ENCODE results near the gene MADD.

The MADD gene

DNA sequence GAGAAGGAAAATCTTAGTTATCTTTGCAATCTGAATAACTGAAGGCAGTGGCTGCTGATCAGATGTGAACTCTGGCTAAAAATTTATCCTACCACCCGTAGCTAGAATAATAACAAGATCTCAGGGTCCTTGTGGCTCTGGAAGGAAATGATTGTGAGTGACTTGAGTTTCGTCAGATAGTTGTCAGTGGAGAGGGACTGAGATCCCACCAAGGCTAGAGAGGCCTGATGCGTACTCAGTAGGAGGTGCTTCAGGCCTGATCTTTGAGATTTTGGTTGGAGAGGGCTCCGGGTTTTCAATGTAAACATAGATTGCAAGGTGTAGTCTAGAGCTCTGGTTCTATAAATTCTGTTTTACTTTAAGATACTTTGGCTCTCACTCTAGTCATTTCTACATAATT is 1.4 kb downstream of the MADD start:
- in situ Hi-C loops (cut with HindIII; ENCODE audit: low sequenced_read_pairs), result no loop called here
- TF ChIP-seq CTCF (IDR thresholded peaks at IDR 0.05; ENCODE audit: low read depth, low read length, missing control alignments), result no peak
- peak overlapping the region; percentile 65 for H3K4me3 ChIP-seq (ENCODE audit: low read depth, low read length)
- no peak for DNase-seq (ENCODE audit: low read depth)

DNA sequence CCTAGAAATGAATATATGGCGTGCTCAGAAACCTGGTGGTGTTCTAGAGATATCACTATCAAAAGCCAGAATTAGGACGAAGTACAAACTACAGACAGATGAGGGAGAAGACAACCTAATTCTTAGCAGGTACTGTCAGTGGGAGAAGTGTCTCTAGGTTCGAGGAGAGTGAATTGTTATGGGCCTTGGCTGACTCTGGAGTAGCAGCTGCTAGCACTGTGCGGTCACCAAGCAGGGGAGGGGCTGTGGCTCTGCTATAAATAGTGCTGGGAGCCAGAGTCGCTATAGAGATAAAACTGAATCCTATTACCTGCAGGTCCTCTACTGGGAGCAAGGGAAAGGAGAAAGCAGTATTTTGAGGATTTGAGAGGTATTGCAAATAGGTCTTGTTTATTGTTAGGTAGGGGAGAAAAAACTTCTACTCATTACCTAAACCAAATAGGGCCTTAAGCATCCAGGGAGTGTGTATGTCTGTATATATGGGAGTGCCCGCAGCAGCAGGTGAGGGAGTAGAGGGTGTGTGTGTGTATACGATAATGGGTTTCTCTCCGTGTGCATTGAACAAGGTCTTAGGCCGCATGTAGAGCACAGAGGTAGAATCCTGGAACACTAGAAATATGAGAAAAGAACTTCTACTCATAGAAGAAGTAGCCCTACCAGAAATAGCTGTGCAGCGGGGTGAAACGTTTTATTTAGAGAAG is 2.2 kb downstream of the MADD start:
- no peak for TF ChIP-seq CTCF (IDR thresholded peaks at IDR 0.05; ENCODE audit: low read depth, low read length, missing control alignments)
- in situ Hi-C loops (cut with HindIII; ENCODE audit: low sequenced_read_pairs), result no loop called here
- no peak for DNase-seq (ENCODE audit: low read depth)
- H3K4me3 ChIP-seq (ENCODE audit: low read depth, low read length), result no peak overlapping the region

DNA sequence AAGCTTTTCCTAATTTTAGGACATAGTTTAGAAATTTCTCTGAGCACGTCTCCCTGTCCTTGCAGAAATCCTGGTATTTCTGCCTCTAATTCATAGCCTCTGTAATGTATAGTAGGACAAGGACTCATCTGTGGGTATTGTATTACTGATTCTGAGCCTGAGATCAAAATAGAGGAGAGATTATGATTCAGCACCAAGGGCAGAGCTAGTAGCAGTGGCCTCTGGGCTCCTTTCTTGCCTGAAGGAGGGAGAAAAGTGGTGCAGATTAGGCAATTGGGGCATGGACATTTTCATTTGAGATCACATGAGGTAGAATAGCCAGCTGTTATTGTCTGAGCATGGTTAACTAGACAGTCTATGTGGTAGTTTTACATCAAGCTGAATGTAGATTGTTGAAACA is 2.8 kb downstream of the MADD start:
- no peak overlapping the region for H3K4me3 ChIP-seq (ENCODE audit: low read depth, low read length)
- TF ChIP-seq CTCF (IDR thresholded peaks at IDR 0.05; ENCODE audit: low read depth, low read length, missing control alignments), result no peak
- no peak for DNase-seq (ENCODE audit: low read depth)
- in situ Hi-C loops (cut with HindIII; ENCODE audit: low sequenced_read_pairs), result no loop called here

DNA sequence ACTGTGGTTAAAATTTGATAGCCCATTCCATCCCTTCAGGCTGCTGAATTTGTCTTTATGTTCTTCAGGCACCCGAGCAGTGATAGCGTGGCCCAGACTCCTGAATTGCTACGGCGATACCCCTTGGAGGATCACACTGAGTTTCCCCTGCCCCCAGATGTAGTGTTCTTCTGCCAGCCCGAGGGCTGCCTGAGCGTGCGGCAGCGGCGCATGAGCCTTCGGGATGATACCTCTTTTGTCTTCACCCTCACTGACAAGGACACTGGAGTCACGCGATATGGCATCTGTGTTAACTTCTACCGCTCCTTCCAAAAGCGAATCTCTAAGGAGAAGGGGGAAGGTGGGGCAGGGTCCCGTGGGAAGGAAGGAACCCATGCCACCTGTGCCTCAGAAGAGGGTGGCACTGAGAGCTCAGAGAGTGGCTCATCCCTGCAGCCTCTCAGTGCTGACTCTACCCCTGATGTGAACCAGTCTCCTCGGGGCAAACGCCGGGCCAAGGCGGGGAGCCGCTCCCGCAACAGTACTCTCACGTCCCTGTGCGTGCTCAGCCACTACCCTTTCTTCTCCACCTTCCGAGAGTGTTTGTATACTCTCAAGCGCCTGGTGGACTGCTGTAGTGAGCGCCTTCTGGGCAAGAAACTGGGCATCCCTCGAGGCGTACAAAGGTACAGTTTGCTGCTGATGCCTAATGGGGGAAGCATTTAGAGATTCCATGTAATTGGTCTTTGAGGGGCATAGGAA is 4.7 kb downstream of the MADD start:
- H3K4me3 ChIP-seq (ENCODE audit: low read depth, low read length), result no peak overlapping the region
- in situ Hi-C loops (cut with HindIII; ENCODE audit: low sequenced_read_pairs), result no loop called here
- DNase-seq (ENCODE audit: low read depth), result no peak
- no peak for TF ChIP-seq CTCF (IDR thresholded peaks at IDR 0.05; ENCODE audit: low read depth, low read length, missing control alignments)

- no peak for DNase-seq (ENCODE audit: low read depth)
- TF ChIP-seq CTCF (IDR thresholded peaks at IDR 0.05; ENCODE audit: low read depth, low read length, missing control alignments), result no peak
- in situ Hi-C loops (cut with HindIII; ENCODE audit: low sequenced_read_pairs), result no loop called here
- no peak overlapping the region for H3K4me3 ChIP-seq (ENCODE audit: low read depth, low read length)
These were observed 7.0 kb downstream of the MADD start for GRCh38 chr11:47276923-47277322.

GRCh38 chr11:47278058-47278457 is 8.1 kb downstream of the MADD start:
- TF ChIP-seq CTCF (IDR thresholded peaks at IDR 0.05; ENCODE audit: low read depth, low read length, missing control alignments), result no peak
- no peak for DNase-seq (ENCODE audit: low read depth)
- in situ Hi-C loops (cut with HindIII; ENCODE audit: low sequenced_read_pairs), result no loop called here
- no peak overlapping the region for H3K4me3 ChIP-seq (ENCODE audit: low read depth, low read length)
